ENCODE results near the gene SLC25A21. TPM values are rescaled to one million over a fixed set of nuclear protein-coding genes. Genes with fewer than 3 reads are reported as not detected.

The SLC25A21 gene
- total RNA-seq, 1 donor from 2014 or later, result 6.4 TPM

DNA sequence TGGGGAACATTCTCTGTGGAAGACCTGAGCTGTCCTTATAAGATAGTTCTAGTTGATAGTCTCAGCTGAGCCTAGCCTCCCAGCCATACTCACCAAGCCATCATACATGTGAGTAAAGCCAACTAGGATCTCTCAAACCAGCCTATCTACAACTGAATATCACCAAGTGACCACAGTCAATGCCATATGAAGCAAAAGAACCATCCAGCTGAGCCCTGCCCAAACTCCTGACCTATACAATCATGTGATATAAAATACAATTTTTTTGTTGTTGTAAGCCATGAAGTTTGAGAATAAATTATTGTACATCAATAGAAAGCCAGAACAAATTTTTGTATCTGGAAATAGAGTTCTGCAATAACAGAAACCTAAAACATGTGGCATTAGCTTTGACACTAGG, 118.3 kb downstream of the SLC25A21 start:
- H3K27ac Mint-ChIP-seq, result no peak overlapping the region
- Histone ChIP-seq H3K9ac (no peak overlapping the region), H3K36me3 (no peaks in the 10 kb centered on the region), H3K4me2 (no peak overlapping the region), H3K27me3 (no peaks in the 10 kb centered on the region), H3K27ac (no peak overlapping the region), H3F3A (ENCODE audit: low read depth) (no peaks in the 10 kb centered on the region), H3K4me1 (peaks cover 2% of the 10 kb centered on the region), H4K20me1 (ENCODE audit: low read depth) (no peaks in the 10 kb centered on the region), H2AFZ (replicated peaks) (no peak overlapping the region), H3K4me3 (no peak overlapping the region), H3K9me3 (ENCODE audit: low read depth) (no peaks in the 10 kb centered on the region), H3K79me2 (ENCODE audit: low read depth) (no peaks in the 10 kb centered on the region)
- no peak for DNase-seq (ENCODE audit: low spot score)
- H3K4me1 Mint-ChIP-seq, result peaks cover 4% of the 10 kb centered on the region
- H3K9me3 Mint-ChIP-seq, result peaks cover 2% of the 10 kb centered on the region
- no peak for TF ChIP-seq EZH2phosphoT487 (IDR thresholded peaks at IDR 0.05)
- TF ChIP-seq, protein P1, sequence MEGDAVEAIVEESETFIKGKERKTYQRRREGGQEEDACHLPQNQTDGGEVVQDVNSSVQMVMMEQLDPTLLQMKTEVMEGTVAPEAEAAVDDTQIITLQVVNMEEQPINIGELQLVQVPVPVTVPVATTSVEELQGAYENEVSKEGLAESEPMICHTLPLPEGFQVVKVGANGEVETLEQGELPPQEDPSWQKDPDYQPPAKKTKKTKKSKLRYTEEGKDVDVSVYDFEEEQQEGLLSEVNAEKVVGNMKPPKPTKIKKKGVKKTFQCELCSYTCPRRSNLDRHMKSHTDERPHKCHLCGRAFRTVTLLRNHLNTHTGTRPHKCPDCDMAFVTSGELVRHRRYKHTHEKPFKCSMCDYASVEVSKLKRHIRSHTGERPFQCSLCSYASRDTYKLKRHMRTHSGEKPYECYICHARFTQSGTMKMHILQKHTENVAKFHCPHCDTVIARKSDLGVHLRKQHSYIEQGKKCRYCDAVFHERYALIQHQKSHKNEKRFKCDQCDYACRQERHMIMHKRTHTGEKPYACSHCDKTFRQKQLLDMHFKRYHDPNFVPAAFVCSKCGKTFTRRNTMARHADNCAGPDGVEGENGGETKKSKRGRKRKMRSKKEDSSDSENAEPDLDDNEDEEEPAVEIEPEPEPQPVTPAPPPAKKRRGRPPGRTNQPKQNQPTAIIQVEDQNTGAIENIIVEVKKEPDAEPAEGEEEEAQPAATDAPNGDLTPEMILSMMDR (IDR thresholded peaks at IDR 0.05), result no peak
- TF ChIP-seq EZH2 (IDR thresholded peaks at IDR 0.05), result no peak
- no peak overlapping the region for H3K4me3 Mint-ChIP-seq
- no peaks in the 10 kb centered on the region for H3K27me3 Mint-ChIP-seq (ENCODE audit: insufficient read depth, low read depth)
- no peaks in the 10 kb centered on the region for H3K36me3 Mint-ChIP-seq

DNA sequence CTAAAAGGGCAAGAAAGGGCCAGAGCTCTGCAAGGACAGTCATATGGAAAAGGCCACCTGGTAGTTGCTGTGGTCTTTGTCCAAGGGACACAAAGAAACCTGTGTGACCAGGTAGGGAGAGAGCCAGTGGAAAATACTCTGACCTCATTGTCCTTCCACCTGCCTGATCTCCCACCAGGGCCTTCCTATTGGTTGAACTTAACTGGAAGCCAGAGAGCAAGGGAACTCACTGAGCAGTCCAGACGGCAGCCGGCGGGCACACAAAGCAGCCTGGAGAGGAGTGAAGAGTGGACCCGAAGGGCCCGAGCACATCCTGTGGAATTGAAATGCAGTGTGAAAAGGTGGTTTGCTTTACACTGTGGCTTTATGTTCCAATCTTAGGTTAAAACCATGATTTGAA, 120.7 kb downstream of the SLC25A21 start:
- peaks cover 3% of the 10 kb centered on the region for H3K4me1 Mint-ChIP-seq
- H3K27ac Mint-ChIP-seq, result no peak overlapping the region
- H3K4me3 ChIP-seq, result no peak overlapping the region
- TF ChIP-seq EZH2 (IDR thresholded peaks at IDR 0.05), result no peak
- TF ChIP-seq EZH2phosphoT487 (IDR thresholded peaks at IDR 0.05), result no peak
- TF ChIP-seq, protein P1 (IDR thresholded peaks at IDR 0.05), result no peak
- no peak overlapping the region for H3K9ac ChIP-seq
- no peak for DNase-seq (ENCODE audit: low spot score)
- no peaks in the 10 kb centered on the region for H3F3A ChIP-seq (ENCODE audit: low read depth)
- H3K36me3 Mint-ChIP-seq, result no peaks in the 10 kb centered on the region
- H3K4me3 Mint-ChIP-seq, result no peak overlapping the region
- no peak overlapping the region for H2AFZ ChIP-seq (replicated peaks)
- peaks cover 1% of the 10 kb centered on the region for H3K4me1 ChIP-seq
- no peak overlapping the region for H3K27ac ChIP-seq
- H3K9me3 Mint-ChIP-seq, result peaks cover 2% of the 10 kb centered on the region
- H3K36me3 ChIP-seq, result no peaks in the 10 kb centered on the region
- no peak overlapping the region for H3K4me2 ChIP-seq
- H4K20me1 ChIP-seq (ENCODE audit: low read depth), result no peaks in the 10 kb centered on the region
- H3K9me3 ChIP-seq (ENCODE audit: low read depth), result no peaks in the 10 kb centered on the region
- H3K27me3 Mint-ChIP-seq (ENCODE audit: insufficient read depth, low read depth), result peaks cover 2% of the 10 kb centered on the region
- no peaks in the 10 kb centered on the region for H3K27me3 ChIP-seq
- no peaks in the 10 kb centered on the region for H3K79me2 ChIP-seq (ENCODE audit: low read depth)

DNA sequence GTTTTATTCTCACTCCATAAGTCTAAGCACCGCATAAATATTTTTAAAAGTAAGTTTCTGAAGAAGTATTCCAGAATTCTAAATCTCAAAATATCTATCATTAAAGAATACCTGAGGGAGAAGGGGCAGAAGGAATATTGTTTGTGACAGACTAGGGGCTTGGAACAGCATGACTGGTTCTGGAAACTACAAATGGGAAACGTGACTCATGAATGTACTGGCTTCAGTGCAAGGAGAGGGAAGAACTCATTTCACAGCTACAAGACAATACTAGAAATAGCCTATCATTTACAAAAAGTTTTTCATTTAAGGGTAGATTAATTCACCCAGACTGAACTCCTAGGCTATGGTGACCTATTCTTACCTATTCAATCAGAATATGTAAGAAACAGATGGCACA, 121.3 kb downstream of the SLC25A21 start:
- H3K4me3 Mint-ChIP-seq, result no peak overlapping the region
- no peak overlapping the region for H3K9ac ChIP-seq
- H3K27me3 ChIP-seq, result no peaks in the 10 kb centered on the region
- H4K20me1 ChIP-seq (ENCODE audit: low read depth), result no peaks in the 10 kb centered on the region
- H3F3A ChIP-seq (ENCODE audit: low read depth), result no peaks in the 10 kb centered on the region
- no peak overlapping the region for H2AFZ ChIP-seq (replicated peaks)
- H3K36me3 ChIP-seq, result no peaks in the 10 kb centered on the region
- no peak overlapping the region for H3K4me2 ChIP-seq
- H3K4me1 ChIP-seq, result no peaks in the 10 kb centered on the region
- TF ChIP-seq EZH2phosphoT487 (IDR thresholded peaks at IDR 0.05) (no peak), EZH2 (IDR thresholded peaks at IDR 0.05) (no peak)
- TF ChIP-seq, protein P1 (IDR thresholded peaks at IDR 0.05), result no peak
- peaks cover 2% of the 10 kb centered on the region for H3K9me3 Mint-ChIP-seq
- no peaks in the 10 kb centered on the region for H3K9me3 ChIP-seq (ENCODE audit: low read depth)
- no peaks in the 10 kb centered on the region for H3K79me2 ChIP-seq (ENCODE audit: low read depth)
- H3K36me3 Mint-ChIP-seq, result no peaks in the 10 kb centered on the region
- no peak overlapping the region for H3K27ac ChIP-seq
- H3K27me3 Mint-ChIP-seq (ENCODE audit: insufficient read depth, low read depth), result peaks cover 2% of the 10 kb centered on the region
- H3K27ac Mint-ChIP-seq, result no peak overlapping the region
- H3K4me1 Mint-ChIP-seq, result no peaks in the 10 kb centered on the region
- no peak for DNase-seq (ENCODE audit: low spot score)
- no peak overlapping the region for H3K4me3 ChIP-seq
